ENCODE measurements around the gene CYP8B1. TPM values are rescaled to one million over a fixed set of nuclear protein-coding genes. Genes with fewer than 3 reads are reported as not detected.

Gene CYP8B1
- total and polyA plus RNA-seq, 2 of the 13 experiments (the other 11 are each of a cell fraction or from before 2014, with no cell fraction given) = 0.58 to 2.0 TPM

DNA sequence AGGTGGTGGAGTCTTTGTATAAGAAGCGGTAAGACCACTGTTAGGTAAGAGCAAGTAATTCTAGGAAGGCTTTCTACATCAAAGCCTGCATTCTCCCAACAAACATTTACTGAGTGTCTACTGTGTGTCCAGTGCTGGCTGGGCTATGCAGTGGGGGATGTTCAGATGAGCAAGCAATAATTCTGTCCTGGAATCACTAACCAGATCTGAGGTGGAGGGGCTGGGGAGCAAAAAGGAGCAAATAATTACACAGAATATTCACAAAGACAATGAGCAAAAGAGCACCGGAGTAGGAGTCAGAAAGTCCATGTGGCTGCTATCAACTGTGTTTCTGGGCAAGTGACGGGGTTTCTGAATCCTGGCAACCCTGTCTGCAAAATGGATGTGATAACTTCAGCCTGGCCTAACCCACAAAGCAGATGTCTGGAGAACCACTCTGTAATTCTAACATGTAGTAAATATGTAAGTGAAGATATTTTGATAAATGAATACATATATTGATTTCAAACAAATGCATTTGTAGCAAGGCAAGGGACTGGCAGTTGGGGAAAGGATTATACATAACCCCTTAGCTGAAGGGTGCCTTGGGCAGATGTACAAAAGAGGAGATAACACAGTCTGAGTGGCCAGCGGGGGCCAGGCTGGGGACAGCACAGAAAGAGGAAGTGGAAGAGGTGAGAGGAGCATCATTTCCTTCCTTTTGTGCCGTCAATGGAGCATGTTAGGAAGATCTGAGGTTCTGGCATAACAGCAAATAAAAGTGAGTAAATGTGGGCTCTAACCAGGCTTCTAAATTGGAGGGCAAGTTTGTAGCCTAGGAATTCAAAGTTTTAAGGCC is 28.8 kb downstream of the CYP8B1 start (continued):
- TF ChIP-seq, protein P1, sequence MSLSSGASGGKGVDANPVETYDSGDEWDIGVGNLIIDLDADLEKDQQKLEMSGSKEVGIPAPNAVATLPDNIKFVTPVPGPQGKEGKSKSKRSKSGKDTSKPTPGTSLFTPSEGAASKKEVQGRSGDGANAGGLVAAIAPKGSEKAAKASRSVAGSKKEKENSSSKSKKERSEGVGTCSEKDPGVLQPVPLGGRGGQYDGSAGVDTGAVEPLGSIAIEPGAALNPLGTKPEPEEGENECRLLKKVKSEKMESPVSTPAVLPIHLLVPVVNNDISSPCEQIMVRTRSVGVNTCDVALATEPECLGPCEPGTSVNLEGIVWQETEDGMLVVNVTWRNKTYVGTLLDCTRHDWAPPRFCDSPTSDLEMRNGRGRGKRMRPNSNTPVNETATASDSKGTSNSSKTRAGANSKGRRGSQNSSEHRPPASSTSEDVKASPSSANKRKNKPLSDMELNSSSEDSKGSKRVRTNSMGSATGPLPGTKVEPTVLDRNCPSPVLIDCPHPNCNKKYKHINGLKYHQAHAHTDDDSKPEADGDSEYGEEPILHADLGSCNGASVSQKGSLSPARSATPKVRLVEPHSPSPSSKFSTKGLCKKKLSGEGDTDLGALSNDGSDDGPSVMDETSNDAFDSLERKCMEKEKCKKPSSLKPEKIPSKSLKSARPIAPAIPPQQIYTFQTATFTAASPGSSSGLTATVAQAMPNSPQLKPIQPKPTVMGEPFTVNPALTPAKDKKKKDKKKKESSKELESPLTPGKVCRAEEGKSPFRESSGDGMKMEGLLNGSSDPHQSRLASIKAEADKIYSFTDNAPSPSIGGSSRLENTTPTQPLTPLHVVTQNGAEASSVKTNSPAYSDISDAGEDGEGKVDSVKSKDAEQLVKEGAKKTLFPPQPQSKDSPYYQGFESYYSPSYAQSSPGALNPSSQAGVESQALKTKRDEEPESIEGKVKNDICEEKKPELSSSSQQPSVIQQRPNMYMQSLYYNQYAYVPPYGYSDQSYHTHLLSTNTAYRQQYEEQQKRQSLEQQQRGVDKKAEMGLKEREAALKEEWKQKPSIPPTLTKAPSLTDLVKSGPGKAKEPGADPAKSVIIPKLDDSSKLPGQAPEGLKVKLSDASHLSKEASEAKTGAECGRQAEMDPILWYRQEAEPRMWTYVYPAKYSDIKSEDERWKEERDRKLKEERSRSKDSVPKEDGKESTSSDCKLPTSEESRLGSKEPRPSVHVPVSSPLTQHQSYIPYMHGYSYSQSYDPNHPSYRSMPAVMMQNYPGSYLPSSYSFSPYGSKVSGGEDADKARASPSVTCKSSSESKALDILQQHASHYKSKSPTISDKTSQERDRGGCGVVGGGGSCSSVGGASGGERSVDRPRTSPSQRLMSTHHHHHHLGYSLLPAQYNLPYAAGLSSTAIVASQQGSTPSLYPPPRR (CRISPR knock-in tag; IDR thresholded peaks at IDR 0.05; ENCODE audit: borderline replicate concordance) = 0 out of 2 replicates have a peak, but pooled peaks have one; percentile 20
- TF ChIP-seq MYC (CRISPR knock-in tag; IDR thresholded peaks at IDR 0.05; ENCODE audit: borderline replicate concordance) = no peak
- no peak for TF ChIP-seq DR1 (CRISPR knock-in tag; IDR thresholded peaks at IDR 0.05)
- TF ChIP-seq PRMT3 (CRISPR knock-in tag; IDR thresholded peaks at IDR 0.05; ENCODE audit: borderline replicate concordance, low read depth) = no peak
- no peak for TF ChIP-seq ZNF180 (CRISPR knock-in tag; IDR thresholded peaks at IDR 0.05; ENCODE audit: borderline replicate concordance, low read depth)
- no peak; the same call in 1 of the 2 replicates for TF ChIP-seq SOX13 (IDR thresholded peaks at IDR 0.05)
- TF ChIP-seq SOX13 (CRISPR knock-in tag; conservative IDR thresholded peaks at IDR 0.05 in 1 of 2, IDR thresholded peaks at IDR 0.05 in 1 of 2) = peak in 1 of 2 experiments; percentile 63; a peak in 2 of 4 replicates
- TF ChIP-seq ZFY (CRISPR knock-in tag; IDR thresholded peaks at IDR 0.05) = no peak
- TF ChIP-seq NFE2 (CRISPR knock-in tag; IDR thresholded peaks at IDR 0.05) = no peak; the same call in 1 of the 2 replicates
- TF ChIP-seq, protein P2, sequence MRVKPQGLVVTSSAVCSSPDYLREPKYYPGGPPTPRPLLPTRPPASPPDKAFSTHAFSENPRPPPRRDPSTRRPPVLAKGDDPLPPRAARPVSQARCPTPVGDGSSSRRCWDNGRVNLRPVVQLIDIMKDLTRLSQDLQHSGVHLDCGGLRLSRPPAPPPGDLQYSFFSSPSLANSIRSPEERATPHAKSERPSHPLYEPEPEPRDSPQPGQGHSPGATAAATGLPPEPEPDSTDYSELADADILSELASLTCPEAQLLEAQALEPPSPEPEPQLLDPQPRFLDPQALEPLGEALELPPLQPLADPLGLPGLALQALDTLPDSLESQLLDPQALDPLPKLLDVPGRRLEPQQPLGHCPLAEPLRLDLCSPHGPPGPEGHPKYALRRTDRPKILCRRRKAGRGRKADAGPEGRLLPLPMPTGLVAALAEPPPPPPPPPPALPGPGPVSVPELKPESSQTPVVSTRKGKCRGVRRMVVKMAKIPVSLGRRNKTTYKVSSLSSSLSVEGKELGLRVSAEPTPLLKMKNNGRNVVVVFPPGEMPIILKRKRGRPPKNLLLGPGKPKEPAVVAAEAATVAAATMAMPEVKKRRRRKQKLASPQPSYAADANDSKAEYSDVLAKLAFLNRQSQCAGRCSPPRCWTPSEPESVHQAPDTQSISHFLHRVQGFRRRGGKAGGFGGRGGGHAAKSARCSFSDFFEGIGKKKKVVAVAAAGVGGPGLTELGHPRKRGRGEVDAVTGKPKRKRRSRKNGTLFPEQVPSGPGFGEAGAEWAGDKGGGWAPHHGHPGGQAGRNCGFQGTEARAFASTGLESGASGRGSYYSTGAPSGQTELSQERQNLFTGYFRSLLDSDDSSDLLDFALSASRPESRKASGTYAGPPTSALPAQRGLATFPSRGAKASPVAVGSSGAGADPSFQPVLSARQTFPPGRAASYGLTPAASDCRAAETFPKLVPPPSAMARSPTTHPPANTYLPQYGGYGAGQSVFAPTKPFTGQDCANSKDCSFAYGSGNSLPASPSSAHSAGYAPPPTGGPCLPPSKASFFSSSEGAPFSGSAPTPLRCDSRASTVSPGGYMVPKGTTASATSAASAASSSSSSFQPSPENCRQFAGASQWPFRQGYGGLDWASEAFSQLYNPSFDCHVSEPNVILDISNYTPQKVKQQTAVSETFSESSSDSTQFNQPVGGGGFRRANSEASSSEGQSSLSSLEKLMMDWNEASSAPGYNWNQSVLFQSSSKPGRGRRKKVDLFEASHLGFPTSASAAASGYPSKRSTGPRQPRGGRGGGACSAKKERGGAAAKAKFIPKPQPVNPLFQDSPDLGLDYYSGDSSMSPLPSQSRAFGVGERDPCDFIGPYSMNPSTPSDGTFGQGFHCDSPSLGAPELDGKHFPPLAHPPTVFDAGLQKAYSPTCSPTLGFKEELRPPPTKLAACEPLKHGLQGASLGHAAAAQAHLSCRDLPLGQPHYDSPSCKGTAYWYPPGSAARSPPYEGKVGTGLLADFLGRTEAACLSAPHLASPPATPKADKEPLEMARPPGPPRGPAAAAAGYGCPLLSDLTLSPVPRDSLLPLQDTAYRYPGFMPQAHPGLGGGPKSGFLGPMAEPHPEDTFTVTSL (CRISPR knock-in tag; IDR thresholded peaks at IDR 0.05; ENCODE audit: borderline replicate concordance) = no peak
- no peak for TF ChIP-seq GATA4 (IDR thresholded peaks at IDR 0.05; ENCODE audit: borderline replicate concordance, low read depth)
- TF ChIP-seq, protein P3, sequence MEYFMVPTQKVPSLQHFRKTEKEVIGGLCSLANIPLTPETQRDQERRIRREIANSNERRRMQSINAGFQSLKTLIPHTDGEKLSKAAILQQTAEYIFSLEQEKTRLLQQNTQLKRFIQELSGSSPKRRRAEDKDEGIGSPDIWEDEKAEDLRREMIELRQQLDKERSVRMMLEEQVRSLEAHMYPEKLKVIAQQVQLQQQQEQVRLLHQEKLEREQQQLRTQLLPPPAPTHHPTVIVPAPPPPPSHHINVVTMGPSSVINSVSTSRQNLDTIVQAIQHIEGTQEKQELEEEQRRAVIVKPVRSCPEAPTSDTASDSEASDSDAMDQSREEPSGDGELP (IDR thresholded peaks at IDR 0.05; ENCODE audit: borderline replicate concordance, low read depth) = peak; percentile 24; the same call in 1 of the 2 replicates
- TF ChIP-seq, protein P4, sequence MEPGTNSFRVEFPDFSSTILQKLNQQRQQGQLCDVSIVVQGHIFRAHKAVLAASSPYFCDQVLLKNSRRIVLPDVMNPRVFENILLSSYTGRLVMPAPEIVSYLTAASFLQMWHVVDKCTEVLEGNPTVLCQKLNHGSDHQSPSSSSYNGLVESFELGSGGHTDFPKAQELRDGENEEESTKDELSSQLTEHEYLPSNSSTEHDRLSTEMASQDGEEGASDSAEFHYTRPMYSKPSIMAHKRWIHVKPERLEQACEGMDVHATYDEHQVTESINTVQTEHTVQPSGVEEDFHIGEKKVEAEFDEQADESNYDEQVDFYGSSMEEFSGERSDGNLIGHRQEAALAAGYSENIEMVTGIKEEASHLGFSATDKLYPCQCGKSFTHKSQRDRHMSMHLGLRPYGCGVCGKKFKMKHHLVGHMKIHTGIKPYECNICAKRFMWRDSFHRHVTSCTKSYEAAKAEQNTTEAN (CRISPR knock-in tag; conservative IDR thresholded peaks at IDR 0.05) = no peak

Measured in HepG2 (cell line).